MCF 10A (cell line): Measurements from ENCODE around the gene SETD5. TPM values are rescaled to one million over a fixed set of nuclear protein-coding genes. Genes with fewer than 3 reads are reported as not detected.

Source experiments
- BruUV-seq: library from RNA; stranded (reverse); fragments of 400-500 nt; replicated peaks from 2 replicates; lab custom pipeline; 2021; lab: Mats Ljungman, UMichigan
- CTCF ChIA-PET: fragments of 300-600 bp; sonication (Branson Sonifier 250); formaldehyde crosslinking; extraction: SDS; loops from one replicate; lab custom pipeline; 2021; ENCODE audit warnings: antibody characterized with exemption, inconsistent platforms; lab: Yijun Ruan, JAX
- POLR2A ChIA-PET: fragments of 300-600, 350-650 bp; sonication (Branson Sonifier 250); formaldehyde crosslinking; extraction: SDS; loops from one replicate; lab custom pipeline; 2020; ENCODE audit warnings: antibody characterized with exemption, inconsistent platforms; lab: Yijun Ruan, JAX
- DNase-seq: peaks from one replicate; pipeline ENCODE4 v3.0.0-alpha.2; 2018; ENCODE audit not compliant: unreplicated experiment
- H3K27ac Mint-ChIP-seq: one replicate; pipeline ENCODE4 v1.8.0; 2022; ENCODE audit warnings: mild to moderate bottlenecking, low read depth, mixed read lengths; ENCODE audit not compliant: unreplicated experiment
- H3K27me3 Mint-ChIP-seq: one replicate; pipeline ENCODE4 v1.8.0; 2022; ENCODE audit warnings: mixed read lengths; ENCODE audit not compliant: insufficient read depth, unreplicated experiment
- H3K36me3 Mint-ChIP-seq: one replicate; pipeline ENCODE4 v1.8.0; 2022; ENCODE audit warnings: mild to moderate bottlenecking, moderate library complexity, mixed read lengths; ENCODE audit not compliant: insufficient read depth, unreplicated experiment
- H3K4me1 Mint-ChIP-seq: one replicate; pipeline ENCODE4 v1.8.0; 2022; ENCODE audit warnings: mixed read lengths; ENCODE audit not compliant: insufficient read depth, unreplicated experiment
- H3K4me3 Mint-ChIP-seq: one replicate; pipeline ENCODE4 v1.8.0; 2022; ENCODE audit warnings: mild to moderate bottlenecking, moderate library complexity, mixed read lengths; ENCODE audit not compliant: unreplicated experiment
- H3K9me3 Mint-ChIP-seq: one replicate; pipeline ENCODE4 v1.8.0; 2022; ENCODE audit warnings: mixed read lengths; ENCODE audit not compliant: unreplicated experiment
- CTCF ChIP-seq: fragments of 200-600 bp; IDR thresholded peaks from one replicate; pipeline ENCODE4 v1.8.0; 2022; ENCODE audit warnings: antibody characterized with exemption, mild to moderate bottlenecking; ENCODE audit not compliant: unreplicated experiment
- intact Hi-C: fragments of 100-400 bp; cut with micrococcal nuclease; formaldehyde crosslinking; loops from 2 replicates; pipeline ENCODE4 v1.14.1; 2022
- total RNA-seq: library from RNA; stranded (reverse); gene quantifications from 2 replicates; pipeline ENCODE4 v1.2.3, GENCODE V29; 2022

The SETD5 gene
- total RNA-seq, 1 experiment from 2014 or later = 149 TPM

DNA sequence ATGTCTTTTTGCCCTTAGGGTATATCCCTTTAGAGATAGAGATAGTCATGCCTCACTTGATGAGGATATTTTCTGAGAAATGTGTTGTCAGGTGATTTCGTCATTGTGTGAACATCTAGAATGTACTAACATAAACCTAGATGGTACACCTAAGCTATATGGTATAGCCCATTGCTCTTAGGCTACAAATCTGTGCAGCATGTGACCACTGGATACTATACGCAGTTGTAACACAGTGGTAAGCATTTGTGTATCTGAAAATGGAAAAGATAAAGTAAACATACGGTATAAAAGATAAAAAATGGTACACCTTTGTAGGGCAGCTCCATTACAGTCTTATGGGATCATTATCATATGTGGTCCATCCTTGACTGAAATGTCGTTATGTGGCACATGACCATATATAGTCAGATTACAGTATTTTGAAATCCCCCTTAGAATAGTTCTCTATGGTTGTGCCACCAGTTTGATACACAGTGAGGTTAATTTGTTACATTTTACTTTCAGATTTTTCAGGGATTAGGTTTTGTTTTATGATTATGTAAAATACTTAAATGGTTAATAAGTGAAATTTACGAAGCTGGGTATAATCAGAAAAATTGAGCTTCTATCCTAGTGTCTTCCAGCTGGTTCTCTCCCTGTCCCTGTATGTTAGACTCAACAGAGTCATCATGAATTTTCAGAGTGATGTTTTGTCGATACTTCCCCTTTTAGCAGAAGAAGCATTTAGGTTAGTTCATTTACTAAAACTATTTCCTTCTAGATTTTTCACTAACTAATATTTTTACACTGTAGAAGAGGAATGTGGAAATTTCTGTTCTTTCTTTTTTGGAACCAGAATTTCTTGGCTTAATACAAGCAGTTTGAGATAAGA lies 12.8 kb downstream of the SETD5 start:
- BruUV-seq = no TSS peak
- peaks cover 22% of the 10 kb centered on the region for H3K4me1 Mint-ChIP-seq
- H3K27me3 Mint-ChIP-seq = no peaks in the 10 kb centered on the region
- POLR2A ChIA-PET = interaction anchor here (0.9 to 2.5 kb wide), 7 partner anchors 8 to 184 kb away, joined by 3 to 23 read pairs (median 4); partner anchors contain the start of genes SETD5 and THUMPD3
- peaks cover 7% of the 10 kb centered on the region for H3K9me3 Mint-ChIP-seq
- CTCF ChIA-PET = interaction anchor here (0.7 to 1.0 kb wide), 3 partner anchors 10 to 134 kb away, joined by 3 read pairs; no protein-coding TSS in a partner anchor
- H3K36me3 Mint-ChIP-seq = peaks cover 9% of the 10 kb centered on the region
- no peak for TF ChIP-seq CTCF
- no peak overlapping the region for H3K4me3 Mint-ChIP-seq
- intact Hi-C loops = no loop called here
- no peak for DNase-seq
- no peak overlapping the region for H3K27ac Mint-ChIP-seq

DNA sequence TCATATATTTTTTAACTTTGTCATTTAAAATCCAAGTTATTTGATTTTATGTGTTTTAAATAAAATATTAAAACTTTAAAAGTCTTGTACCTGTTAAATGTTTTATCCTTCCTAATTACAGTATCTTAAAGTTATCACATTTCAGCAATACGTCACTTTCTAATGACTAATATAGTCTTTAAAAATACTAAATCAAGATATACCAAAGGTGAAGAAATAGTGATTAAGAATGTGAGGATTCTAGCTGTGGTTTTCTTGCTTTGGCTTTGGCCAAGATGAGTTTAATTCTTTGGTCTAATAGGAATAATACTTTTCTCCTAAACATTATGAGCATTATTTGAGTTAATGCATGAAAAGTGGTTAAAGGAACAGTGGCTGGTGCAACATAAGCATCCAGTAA lies 13.9 kb downstream of the SETD5 start:
- Mint-ChIP-seq H3K27me3 (no peaks in the 10 kb centered on the region), H3K4me1 (peaks cover 21% of the 10 kb centered on the region), H3K36me3 (peaks cover 17% of the 10 kb centered on the region), H3K9me3 (peaks cover 7% of the 10 kb centered on the region), H3K4me3 (no peak overlapping the region), H3K27ac (no peak overlapping the region)
- no TSS peak for BruUV-seq
- CTCF ChIA-PET = interaction anchor here (0.6 to 1.0 kb wide), 2 partner anchors 11 to 819 kb away, joined by 3 to 4 read pairs; no protein-coding TSS in a partner anchor
- POLR2A ChIA-PET = interaction anchor here (0.6 to 2.5 kb wide), 7 partner anchors 8 to 185 kb away, joined by 3 to 23 read pairs (median 3); partner anchors contain the start of gene SETD5
- DNase-seq = no peak
- TF ChIP-seq CTCF = no peak
- intact Hi-C loops = no loop called here

DNA sequence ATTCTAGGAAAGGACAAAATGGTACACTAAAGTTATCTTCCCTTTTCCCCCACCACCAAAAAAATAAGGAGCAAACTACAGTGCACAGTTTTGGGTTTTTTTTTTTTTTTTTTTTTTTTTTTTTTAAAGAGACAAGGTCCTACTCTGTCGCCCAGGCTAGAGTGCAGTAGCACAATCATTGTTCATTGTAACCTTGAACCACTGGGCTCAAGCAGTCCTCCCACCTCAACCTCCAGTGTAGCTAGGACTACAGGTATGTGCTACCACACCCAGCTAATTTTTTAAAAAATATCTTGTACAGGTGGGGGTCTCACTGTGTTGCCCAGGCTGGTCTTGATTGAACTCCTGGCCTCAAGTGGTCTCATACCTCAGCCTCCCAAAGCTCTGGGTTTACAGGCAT lies 14.9 kb downstream of the SETD5 start:
- CTCF ChIA-PET = interaction anchor here (0.6 kb wide), 1 partner anchor 46 kb away, joined by 3 read pairs; no protein-coding TSS in a partner anchor
- POLR2A ChIA-PET = interaction anchor here (0.8 to 2.6 kb wide), 3 partner anchors 9 to 13 kb away, joined by 3 to 16 read pairs (median 7); no protein-coding TSS in a partner anchor
- Mint-ChIP-seq H3K27ac (no peak overlapping the region), H3K36me3 (peaks cover 23% of the 10 kb centered on the region), H3K4me1 (peaks cover 29% of the 10 kb centered on the region), H3K27me3 (no peaks in the 10 kb centered on the region), H3K4me3 (no peak overlapping the region), H3K9me3 (peaks cover 7% of the 10 kb centered on the region)
- intact Hi-C loops = no loop called here
- DNase-seq = no peak
- TF ChIP-seq CTCF = no peak
- no TSS peak for BruUV-seq

DNA sequence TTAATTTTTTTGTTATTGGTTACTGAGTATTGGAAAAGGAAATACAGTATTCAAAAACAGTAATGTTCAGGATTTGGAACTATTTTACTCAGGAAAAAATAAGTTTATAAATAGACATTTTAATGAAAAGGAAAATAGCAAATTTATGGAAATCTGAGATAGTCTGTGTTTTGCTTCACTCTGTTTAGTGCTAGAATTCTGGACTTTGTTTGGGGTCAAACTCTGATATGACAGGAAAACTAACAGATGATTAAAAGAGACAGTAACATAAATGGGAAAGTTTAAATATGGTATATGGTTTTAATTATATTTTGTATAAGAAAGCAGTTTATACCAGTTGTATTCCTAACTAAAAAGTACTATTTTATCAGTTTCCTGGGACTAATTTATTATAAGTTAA lies 17.4 kb downstream of the SETD5 start:
- POLR2A ChIA-PET = interaction anchor here (0.8 to 17.4 kb wide), 2 partner anchors 20 to 42 kb away, joined by 4 to 452 read pairs; partner anchors contain the start of gene SETD5
- CTCF ChIA-PET = no interaction called here
- Mint-ChIP-seq H3K9me3 (no peaks in the 10 kb centered on the region), H3K36me3 (peaks cover 17% of the 10 kb centered on the region), H3K27me3 (no peaks in the 10 kb centered on the region), H3K4me3 (no peak overlapping the region), H3K4me1 (peaks cover 24% of the 10 kb centered on the region), H3K27ac (no peak overlapping the region)
- no peak for TF ChIP-seq CTCF
- no TSS peak for BruUV-seq
- DNase-seq = no peak
- intact Hi-C loops = no loop called here
